GM12878 (cell line): ENCODE results near the gene TCL1B.

Experiments
- SP1 ChIP-seq: IDR thresholded peaks from one replicate; pipeline ENCODE4 v1.6.1; 2011; ENCODE audit warnings: low read depth, low read length
- ZBTB33 ChIP-seq: fragments of 450-650 bp; IDR thresholded peaks from 2 replicates; pipeline ENCODE4 v1.6.1; 2017; ENCODE audit warnings: mild to moderate bottlenecking
- TF ChIP-seq, protein P1 (sequence below), 3 experiments: IDR thresholded peaks in 2 of 3; conservative IDR thresholded peaks in 1 of 3; 2 replicates each; pipeline ENCODE4 v1.5.1; 2011; ENCODE audit warnings: low read depth in 3 of 3, low read length in 3 of 3, mild to moderate bottlenecking in 3 of 3, control low read depth in 2 of 3, moderate library complexity in 2 of 3, inconsistent platforms in 1 of 3, mixed read lengths in 1 of 3; ENCODE audit not compliant: control insufficient read depth in 2 of 3, insufficient read depth in 1 of 3; ENCODE audit errors: extremely low read depth in 1 of 3

DNA sequence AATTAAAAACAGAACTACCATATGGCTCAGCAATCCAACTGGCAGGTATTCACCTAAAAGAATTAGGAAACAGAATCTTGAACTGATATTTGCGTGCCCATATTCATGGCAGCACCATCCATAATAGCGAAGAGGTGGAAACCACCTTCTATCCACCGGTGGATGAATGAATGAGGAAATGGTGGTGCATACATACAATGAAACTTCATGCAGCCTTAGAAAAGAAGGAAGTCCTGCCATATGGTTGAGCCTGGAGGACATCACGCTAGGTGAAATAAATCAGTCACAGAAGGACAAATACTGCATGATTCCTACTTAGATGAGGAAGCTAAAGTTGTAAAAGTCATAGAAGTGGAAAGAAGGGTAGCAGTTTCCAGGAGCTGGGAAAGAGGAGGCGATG lies 21.1 kb downstream of the TCL1B start:
- TF ChIP-seq SP1 (no peak), ZBTB33 (no peak)
- TF ChIP-seq, protein P1, sequence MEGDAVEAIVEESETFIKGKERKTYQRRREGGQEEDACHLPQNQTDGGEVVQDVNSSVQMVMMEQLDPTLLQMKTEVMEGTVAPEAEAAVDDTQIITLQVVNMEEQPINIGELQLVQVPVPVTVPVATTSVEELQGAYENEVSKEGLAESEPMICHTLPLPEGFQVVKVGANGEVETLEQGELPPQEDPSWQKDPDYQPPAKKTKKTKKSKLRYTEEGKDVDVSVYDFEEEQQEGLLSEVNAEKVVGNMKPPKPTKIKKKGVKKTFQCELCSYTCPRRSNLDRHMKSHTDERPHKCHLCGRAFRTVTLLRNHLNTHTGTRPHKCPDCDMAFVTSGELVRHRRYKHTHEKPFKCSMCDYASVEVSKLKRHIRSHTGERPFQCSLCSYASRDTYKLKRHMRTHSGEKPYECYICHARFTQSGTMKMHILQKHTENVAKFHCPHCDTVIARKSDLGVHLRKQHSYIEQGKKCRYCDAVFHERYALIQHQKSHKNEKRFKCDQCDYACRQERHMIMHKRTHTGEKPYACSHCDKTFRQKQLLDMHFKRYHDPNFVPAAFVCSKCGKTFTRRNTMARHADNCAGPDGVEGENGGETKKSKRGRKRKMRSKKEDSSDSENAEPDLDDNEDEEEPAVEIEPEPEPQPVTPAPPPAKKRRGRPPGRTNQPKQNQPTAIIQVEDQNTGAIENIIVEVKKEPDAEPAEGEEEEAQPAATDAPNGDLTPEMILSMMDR (IDR thresholded peaks at IDR 0.05 in 2 of 3, conservative IDR thresholded peaks at IDR 0.05 in 1 of 3; ENCODE audit: control insufficient read depth in 2 of 3, extremely low read depth in 1 of 3, insufficient read depth in 1 of 3, low read depth in 3 of 3, low read length in 3 of 3): no peak
